Measurements from ENCODE around the gene SMAD7.

SMAD7 gene

DNA sequence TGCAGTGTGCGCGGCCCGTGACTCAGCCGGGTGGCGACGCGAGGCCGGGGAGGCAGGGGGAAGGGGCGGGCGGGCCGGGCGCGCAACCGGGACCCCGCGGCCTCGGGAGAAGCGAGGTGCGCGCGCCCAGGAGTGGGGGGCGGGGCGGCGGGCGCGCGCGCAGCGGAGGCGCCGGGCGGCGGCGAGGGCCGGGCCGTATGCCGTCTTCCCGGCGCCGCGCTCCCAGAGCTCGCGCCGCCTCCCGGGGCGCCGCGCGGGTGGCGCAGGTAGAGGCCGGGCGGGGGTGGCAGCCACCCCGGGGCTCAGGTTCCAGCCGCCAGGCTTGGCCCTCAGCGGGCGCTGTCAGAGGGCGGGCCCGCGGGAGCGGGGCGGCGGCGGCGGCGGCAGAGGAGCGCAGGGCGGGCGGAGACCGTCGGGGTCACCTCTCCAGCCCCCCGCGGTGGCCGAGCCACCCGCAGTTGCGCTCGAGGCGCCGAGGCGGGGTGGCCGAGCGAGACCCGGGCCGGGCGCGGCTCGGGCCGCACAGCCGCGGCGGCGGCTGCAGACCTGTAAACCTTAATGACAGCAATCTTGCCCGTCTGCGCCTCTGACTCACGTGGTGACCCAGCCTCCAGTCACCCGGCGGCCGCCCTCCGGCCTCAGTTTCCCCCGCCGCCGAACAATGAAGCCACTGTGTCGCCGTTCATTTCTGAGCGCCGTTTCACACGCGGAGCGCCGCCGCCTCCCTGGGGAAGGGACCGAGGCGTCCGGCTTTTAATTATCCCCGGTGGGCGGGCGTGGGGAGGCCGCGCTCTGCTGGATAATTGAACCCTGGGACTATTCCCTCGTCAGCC lies 25.3 kb upstream of the SMAD7 start:
- no peak for TF ChIP-seq POLR2AphosphoS5 (IDR thresholded peaks at IDR 0.05; ENCODE audit: low read depth, low read length)
- TF ChIP-seq, protein P1, sequence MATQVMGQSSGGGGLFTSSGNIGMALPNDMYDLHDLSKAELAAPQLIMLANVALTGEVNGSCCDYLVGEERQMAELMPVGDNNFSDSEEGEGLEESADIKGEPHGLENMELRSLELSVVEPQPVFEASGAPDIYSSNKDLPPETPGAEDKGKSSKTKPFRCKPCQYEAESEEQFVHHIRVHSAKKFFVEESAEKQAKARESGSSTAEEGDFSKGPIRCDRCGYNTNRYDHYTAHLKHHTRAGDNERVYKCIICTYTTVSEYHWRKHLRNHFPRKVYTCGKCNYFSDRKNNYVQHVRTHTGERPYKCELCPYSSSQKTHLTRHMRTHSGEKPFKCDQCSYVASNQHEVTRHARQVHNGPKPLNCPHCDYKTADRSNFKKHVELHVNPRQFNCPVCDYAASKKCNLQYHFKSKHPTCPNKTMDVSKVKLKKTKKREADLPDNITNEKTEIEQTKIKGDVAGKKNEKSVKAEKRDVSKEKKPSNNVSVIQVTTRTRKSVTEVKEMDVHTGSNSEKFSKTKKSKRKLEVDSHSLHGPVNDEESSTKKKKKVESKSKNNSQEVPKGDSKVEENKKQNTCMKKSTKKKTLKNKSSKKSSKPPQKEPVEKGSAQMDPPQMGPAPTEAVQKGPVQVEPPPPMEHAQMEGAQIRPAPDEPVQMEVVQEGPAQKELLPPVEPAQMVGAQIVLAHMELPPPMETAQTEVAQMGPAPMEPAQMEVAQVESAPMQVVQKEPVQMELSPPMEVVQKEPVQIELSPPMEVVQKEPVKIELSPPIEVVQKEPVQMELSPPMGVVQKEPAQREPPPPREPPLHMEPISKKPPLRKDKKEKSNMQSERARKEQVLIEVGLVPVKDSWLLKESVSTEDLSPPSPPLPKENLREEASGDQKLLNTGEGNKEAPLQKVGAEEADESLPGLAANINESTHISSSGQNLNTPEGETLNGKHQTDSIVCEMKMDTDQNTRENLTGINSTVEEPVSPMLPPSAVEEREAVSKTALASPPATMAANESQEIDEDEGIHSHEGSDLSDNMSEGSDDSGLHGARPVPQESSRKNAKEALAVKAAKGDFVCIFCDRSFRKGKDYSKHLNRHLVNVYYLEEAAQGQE (IDR thresholded peaks at IDR 0.05; ENCODE audit: insufficient read depth in 1 of 2, low read depth in 2 of 2, low read length in 2 of 2), result no peak
- no peak for TF ChIP-seq TAF1 (IDR thresholded peaks at IDR 0.05; ENCODE audit: borderline replicate concordance, insufficient read depth, low read length)
- no peak for TF ChIP-seq SIN3A (IDR thresholded peaks at IDR 0.05; ENCODE audit: borderline replicate concordance, insufficient read depth, low read length)
- no peak for TF ChIP-seq FOXP2 (optimal IDR thresholded peaks at IDR 0.05; ENCODE audit: borderline replicate concordance, extremely low read depth, extremely low read length, insufficient read depth)

DNA sequence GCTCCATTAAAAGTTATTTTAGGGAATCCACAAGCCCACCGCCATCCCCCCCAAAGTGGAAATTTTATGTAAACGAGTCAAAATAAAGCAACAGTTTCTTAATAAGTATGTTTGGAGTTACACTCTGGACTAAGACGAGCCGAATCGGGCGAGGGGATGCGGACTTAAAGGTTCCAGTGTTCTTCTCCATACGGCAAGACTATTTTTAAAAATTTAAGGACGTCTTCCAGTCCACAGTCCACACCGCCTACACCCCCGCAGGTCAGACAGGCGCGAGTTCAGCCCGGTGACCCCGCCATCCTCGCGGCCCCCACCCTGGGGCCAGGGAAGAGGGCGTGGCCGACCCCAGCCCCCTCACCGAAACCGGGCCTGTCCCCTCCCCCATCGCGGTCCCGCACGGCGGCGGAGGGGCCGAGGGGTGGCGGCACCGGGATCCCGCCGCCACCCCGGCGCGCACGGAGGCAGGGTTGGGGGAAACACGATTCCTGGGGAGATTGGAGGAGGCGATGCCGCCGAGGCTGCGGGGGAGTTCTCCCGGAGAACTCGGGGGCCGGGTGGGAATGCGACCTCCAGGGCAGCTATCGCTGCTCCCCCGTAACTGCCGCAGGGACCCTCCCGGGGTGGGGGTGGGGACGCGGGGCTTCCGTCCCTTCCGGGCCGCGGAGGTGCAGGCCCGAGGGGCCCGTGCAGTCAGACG lies 24.5 kb upstream of the SMAD7 start:
- TF ChIP-seq POLR2AphosphoS5 (IDR thresholded peaks at IDR 0.05; ENCODE audit: low read depth, low read length), result no peak
- TF ChIP-seq TAF1 (IDR thresholded peaks at IDR 0.05; ENCODE audit: borderline replicate concordance, insufficient read depth, low read length), result no peak
- TF ChIP-seq FOXP2 (optimal IDR thresholded peaks at IDR 0.05; ENCODE audit: borderline replicate concordance, extremely low read depth, extremely low read length, insufficient read depth), result no peak
- no peak for TF ChIP-seq SIN3A (IDR thresholded peaks at IDR 0.05; ENCODE audit: borderline replicate concordance, insufficient read depth, low read length)
- TF ChIP-seq, protein P1 (IDR thresholded peaks at IDR 0.05; ENCODE audit: insufficient read depth in 1 of 2, low read depth in 2 of 2, low read length in 2 of 2), result no peak

DNA sequence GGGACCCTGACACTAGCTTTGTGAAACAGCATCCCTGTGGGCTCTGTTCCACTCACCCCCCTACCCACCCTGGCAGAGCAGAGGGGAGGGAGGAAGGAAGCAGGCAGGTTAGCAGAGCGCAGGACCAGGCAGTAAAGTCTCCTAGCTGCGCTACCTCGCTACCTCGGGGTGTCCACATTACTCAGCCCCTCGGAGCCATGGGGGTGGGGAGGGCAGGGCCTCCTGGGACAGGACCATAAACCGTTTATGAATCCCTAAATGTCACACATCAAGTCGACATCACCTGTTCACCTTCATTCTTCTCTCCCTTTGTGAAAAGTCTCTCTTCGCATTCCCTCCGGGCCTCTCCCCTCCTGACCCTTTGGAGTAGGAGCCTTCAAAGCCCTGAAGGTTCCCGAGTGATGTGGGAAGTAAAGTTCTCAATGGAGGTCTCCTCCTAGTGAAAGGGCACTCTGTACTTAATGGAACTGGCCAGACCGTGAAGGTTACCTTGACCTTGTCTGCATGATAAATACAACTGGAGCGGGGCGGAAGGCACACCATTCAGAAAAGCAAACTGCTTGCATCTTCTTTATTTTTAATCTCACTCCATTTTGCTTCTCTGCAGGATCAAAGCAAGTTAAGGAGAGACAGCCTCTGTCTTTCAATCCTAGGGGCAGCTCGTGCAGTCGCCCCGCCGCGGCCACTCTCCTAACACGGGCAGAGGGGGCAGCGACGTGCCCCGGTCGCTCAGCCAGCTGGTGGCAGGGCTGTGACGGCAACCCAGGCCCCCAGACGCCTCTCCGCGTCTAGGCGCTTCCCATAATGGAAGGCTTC lies 23.7 kb upstream of the SMAD7 start:
- TF ChIP-seq SIN3A (IDR thresholded peaks at IDR 0.05; ENCODE audit: borderline replicate concordance, insufficient read depth, low read length) (no peak), POLR2AphosphoS5 (IDR thresholded peaks at IDR 0.05; ENCODE audit: low read depth, low read length) (no peak), FOXP2 (optimal IDR thresholded peaks at IDR 0.05; ENCODE audit: borderline replicate concordance, extremely low read depth, extremely low read length, insufficient read depth) (no peak), TAF1 (IDR thresholded peaks at IDR 0.05; ENCODE audit: borderline replicate concordance, insufficient read depth, low read length) (no peak)
- TF ChIP-seq, protein P1 (IDR thresholded peaks at IDR 0.05; ENCODE audit: insufficient read depth in 1 of 2, low read depth in 2 of 2, low read length in 2 of 2), result no peak

DNA sequence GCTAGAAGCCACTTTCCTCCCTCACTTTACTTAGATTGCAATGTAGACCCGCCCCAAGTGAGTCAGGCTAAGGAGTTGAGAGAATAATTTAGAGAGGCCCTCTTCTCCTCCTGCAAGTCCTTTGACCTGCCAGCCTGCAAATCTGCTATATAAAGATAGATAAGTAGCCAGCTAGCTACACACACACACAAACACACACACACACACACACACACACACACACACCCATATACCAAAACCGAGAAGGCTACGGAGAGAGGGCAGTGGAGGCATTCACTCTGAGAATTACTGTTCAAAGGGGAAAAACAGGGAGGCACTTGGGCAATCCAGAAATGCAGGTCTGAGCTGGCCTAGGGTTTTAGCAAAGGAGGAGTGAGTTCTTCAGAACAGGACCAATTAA lies 23.0 kb upstream of the SMAD7 start:
- TF ChIP-seq FOXP2 (optimal IDR thresholded peaks at IDR 0.05; ENCODE audit: borderline replicate concordance, extremely low read depth, extremely low read length, insufficient read depth) (no peak), POLR2AphosphoS5 (IDR thresholded peaks at IDR 0.05; ENCODE audit: low read depth, low read length) (no peak), SIN3A (IDR thresholded peaks at IDR 0.05; ENCODE audit: borderline replicate concordance, insufficient read depth, low read length) (no peak), TAF1 (IDR thresholded peaks at IDR 0.05; ENCODE audit: borderline replicate concordance, insufficient read depth, low read length) (no peak)
- TF ChIP-seq, protein P1 (IDR thresholded peaks at IDR 0.05; ENCODE audit: insufficient read depth in 1 of 2, low read depth in 2 of 2, low read length in 2 of 2), result no peak
